Activated CD4-positive, alpha-beta T cell treated with anti-CD3 and anti-CD28 coated beads, Interleukin-2, amount 50 U/mL, for 24 hours (primary cell): ENCODE results near the gene SNTG2.
"Not testable (repeated sequence)": the region's sequence is repeated elsewhere in the genome, so short reads cannot be mapped to it uniquely, and the experiment has no call there.

Experiments used
- DNase-seq, 2 donors: peaks; one replicate each; pipeline ENCODE4 v3.0.0-alpha.2; 2020; ENCODE audit warnings: low read depth in 1 of 2, low spot score in 1 of 2

Gene SNTG2

GRCh38 chr2:1366546-1367134 lies 416.0 kb downstream of the SNTG2 start:
- DNase-seq, result no peak

DNA sequence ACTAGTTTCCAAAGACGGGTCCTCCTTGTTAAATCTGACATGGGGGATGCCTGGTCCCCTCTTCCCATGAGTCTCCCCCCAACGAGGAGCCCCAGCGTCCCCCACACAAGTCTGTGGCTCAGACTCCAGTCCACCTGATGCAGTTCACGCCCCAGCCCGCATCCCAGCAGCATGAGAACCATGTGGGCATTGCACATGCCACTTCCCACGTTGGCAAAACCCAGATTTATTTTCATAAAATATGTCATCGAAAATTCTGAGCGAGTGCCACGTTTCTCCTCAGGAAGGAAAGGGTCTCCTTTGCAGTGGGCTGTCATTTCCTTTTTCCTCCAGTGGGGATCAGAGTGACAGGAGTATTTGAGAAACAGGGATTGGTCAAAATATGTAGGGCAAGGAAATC lies 417.0 kb downstream of the SNTG2 start:
- no peak for DNase-seq

DNA sequence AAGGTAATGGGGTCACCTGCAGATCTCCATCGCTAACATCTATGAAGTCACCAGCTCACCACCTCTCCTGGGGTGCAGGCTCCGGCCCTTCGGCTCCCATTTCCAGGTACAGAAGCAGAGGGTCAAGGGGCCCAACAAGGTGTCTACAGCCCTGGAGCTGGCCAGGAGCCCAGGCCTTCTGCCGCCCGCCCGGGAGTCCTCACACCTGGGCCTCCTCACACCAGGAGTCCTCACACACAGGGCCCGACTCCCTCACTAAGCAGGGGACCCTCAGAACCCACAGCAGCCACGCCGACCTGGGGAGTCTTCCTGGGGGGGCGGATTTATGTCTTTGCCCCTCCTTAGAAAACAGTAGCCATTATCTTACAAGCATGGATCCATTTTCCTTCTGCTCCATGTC lies 419.3 kb downstream of the SNTG2 start:
- DNase-seq, result no peak

DNA sequence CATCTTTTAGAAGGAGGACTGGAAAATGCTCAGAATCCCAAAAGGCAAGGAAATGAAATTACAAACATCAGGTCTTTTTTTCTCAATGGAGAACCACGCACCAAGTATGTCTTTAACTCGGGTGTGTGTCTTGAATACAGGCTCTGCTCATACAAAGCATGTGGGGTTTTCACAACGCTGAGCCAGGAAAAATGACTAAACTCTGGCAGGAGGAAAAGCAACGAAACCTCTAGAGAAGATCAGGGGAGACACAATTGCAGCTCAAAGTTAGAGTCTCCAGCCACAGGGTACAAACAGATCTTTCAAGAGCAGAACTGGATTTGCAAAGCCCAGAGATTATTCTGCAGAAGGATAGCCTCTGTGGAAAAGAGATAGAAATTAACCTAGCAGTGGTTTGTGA lies 419.8 kb downstream of the SNTG2 start:
- no peak for DNase-seq

GRCh38 chr2:1371082-1371481 lies 420.4 kb downstream of the SNTG2 start:
- no peak for DNase-seq

DNA sequence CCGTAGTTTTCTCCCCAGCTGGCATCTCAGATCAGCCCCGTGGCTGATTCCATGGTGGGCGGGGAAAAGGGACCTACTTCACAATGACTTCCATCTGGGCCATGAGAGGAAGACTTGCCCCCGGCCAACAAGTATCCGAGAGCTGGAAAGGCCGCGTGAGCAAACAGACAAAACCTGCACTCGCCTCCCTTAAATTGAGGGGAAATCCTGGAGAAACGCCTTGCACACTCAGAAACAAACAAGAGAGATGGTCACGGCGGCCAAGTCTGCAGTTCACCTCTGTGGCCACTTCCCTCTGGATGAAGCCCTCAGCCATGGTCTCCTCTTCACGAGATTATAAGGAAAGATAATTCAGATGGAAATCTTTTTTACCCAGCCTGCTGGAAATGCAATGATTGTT lies 423.2 kb downstream of the SNTG2 start:
- DNase-seq, result no peak

DNA sequence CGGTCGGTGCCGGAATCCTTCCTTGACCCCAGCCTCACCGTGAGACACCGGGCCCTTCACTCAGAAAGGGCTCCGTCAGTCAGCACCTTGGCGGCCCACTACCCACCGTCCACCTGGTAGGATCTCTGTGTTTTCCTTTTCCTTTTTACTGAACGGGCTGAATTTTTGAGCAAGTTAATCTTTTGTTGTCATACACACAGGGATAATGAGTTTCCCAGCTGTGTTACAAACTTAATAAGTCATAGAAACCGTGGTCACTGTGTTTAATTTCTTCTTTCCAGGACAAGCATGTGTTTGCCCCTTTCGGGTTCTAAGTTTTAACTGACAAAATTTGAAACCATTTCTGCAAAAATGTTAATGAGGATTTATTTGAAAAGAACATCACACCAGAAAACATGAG lies 423.6 kb downstream of the SNTG2 start:
- no peak for DNase-seq

- no peak for DNase-seq
Measured at GRCh38 chr2:1375794-1376193, 425.1 kb downstream of the SNTG2 start.

- DNase-seq, result no peak
Measured at GRCh38 chr2:1377473-1377872, 426.8 kb downstream of the SNTG2 start.

DNA sequence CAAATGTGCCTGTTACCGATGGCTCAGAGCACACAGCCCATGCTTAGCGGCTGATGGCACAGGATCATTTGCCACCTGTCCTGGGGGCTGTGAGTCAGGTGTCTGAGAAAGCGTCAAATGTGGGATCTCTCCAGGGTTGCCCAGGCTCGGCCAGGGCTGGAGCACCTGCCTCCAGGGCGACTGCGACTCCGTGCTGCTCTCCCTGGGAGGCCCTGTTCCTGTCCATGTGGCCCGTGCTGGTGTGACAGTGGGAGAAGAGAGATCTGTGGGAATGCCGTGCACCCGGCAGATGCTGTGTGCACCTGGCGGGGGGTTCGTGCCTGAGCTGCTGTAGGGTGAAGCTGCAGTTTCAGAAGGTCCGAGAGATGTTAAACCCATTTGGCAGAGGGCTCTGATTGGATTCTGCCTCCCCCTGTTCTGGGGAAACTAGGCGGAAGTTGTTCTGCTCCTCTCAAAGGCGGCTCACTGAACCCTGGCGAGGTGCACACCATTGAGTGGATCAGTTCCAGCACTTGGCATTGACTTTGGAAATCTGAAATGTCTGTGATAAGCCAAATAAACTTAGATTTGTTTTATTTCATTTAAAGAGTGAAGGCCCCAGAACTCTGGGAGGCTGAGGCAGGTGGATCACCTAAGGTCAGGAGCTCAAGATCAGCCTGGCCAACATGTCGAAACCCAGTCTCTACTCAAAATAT lies 428.0 kb downstream of the SNTG2 start:
- DNase-seq, result no peak

DNA sequence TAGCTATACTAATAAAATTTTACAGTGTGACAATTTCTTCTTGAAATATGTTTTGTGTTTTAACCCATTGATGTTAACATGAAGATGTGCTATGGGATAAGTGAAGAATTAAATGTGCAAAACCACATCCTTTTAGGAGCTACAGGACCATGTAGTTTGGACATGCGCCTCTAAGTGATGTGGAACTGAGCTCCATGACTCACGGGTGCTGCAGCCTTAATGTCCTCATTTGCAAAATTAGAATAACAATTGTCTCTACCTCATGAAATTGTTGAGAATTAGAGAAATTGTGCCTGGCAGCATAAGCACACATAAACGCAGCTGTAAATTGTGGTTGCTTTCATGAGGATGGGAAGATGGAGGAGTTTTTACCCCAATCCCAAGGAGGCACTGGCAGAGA lies 431.0 kb downstream of the SNTG2 start:
- DNase-seq, result no peak

DNA sequence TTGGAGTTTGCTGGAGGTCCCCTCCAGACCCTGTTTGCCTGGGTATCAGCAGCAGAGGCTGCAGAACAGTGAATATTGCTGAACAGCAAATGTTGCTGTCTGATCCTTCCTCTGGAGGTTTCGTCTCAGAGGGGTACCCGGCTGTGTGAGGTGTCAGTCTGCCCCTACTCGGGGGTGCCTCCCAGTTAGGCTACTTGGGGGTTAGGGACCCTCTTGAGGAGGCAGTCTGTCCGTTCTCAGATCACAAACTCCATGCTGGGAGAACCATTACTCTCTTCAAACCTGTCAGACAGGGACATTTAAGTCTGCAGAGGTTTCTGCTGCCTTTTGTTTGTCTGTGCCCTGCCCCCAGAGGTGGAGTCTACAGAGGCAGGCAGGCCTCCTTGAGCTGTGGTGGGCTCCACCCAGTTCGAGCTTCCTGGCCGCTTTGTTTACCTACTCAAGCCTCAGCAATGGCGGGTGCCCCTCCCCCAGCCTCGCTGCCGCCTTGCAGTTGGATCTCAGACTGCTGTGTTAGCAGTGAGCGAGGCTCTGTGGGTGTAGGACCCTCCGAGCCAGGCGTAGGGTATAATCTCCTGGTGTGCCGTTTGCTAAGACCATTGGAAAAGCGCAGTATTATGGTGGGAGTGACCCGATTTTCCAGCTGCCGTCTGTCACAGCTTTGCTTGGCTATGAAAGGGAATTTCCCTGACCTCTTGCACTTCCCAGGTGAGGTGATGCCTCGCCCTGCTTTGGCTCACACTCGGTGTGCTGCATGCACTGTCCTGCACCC lies 437.5 kb downstream of the SNTG2 start:
- DNase-seq, result not testable (repeated sequence)

DNA sequence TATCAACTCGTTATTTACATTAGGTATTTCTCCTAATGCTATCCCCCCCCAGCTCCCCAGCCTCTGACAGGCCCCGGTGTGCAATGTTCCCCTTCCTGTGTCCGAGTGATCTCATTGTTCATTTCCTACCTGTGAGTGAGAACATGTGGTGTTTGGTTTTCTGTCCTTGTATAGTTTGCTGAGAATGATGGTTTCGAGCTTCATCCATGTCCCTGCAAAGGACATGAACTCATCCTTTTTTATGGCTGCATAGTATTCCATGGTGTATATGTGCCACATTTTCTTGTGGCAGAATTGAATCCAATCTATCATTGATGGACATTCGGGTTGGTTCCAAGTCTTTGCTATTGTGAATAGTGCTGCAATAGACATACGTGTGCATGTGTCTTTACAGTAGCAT lies 439.5 kb downstream of the SNTG2 start:
- DNase-seq, result not testable (repeated sequence)

DNA sequence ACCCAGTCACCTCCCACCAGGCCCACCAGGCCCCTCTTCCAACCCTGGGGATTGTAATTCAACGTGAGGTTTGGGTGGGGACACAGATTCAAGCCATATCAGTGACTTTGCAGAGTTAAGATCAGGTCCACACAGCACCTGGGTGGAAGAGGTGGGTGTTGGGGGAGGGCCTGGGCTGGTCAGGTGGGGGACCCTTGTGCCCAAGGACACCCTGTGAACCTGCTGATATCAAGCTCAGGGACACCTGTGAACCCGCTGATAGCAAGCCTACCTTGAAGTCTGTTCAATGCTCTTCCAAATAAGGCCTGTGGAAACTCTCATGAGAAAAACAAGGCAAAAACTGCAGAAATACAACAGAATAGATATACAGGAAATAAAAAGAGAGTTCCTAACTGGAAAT lies 442.7 kb downstream of the SNTG2 start:
- DNase-seq, result no peak

DNA sequence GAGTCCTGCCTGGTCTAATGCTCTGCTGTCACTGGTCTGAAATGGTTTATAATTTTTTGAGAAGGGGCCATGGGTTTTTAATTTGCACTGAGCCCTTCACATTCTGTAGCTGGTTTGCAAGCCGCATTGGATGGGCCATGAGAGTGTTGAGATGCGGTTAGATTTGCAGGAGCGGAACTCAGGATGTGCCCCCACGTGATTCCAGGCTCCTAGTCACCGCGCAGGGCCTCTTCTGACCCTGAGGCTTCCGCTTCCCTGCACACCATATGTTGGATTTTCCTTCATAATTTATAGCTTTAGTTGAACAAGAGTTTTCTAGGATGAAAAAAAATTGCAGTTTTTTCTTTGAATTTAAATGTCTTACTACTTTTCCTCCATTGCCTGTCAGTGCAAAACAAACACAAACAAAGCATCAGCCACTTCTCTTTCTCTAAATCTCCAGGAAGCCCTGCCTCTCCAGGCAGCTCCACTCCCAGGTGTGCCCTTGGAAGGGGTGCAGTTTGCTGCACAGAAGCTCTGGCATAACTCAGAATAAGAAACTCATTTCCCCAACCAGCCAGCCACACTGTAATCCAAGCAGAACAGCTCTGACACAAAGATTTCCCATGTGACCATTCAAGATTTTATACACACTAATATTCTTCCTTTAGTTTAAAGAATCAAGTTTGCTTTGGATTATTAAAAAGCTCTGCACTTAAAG lies 444.2 kb downstream of the SNTG2 start:
- no peak for DNase-seq

DNA sequence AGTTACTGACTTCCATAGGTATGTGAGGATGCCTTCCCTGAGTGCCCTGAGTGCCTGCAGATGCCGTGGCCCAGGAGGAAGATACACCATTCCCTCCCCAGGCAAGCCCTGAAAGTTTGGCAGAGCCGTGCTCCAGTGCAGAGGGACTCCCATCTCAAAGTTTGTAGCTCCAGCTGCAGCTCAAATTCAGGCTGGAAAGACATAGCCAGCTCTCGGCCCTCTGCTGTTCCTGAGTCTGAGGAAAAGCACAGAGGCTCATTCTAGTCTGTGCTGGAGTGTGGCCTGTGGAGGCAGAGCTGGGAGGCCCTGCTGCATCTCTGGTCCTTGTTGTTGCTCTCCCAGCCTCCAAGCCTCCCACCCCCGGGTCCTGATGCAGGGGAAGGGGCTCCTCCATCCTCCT lies 446.7 kb downstream of the SNTG2 start:
- DNase-seq, result no peak

GRCh38 chr2:1398191-1398590 lies 447.5 kb downstream of the SNTG2 start:
- no peak for DNase-seq

GRCh38 chr2:1400943-1401735 lies 450.5 kb downstream of the SNTG2 start:
- no peak for DNase-seq

GRCh38 chr2:1402064-1402463 lies 451.4 kb downstream of the SNTG2 start:
- no peak for DNase-seq

- DNase-seq, result no peak
Measured at GRCh38 chr2:1403565-1403964, 452.9 kb downstream of the SNTG2 start.

DNA sequence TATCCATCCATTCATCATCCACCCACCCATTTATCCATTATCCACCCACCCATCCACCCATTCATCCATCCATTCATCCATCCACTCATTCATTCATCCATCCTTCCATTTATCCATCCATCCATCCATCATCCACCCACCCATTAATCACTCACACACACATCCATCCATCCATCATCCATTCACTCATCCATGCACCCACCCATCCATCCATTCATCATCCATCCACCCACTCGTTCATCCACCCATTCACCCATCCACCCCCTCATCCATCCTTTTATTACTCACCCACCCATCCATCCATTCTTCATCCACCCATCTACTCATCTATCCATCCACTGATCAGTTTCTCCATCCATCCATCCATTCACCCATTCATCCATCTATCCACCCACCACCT lies 454.5 kb downstream of the SNTG2 start:
- DNase-seq, result no peak
